GM12878 (cell line): ENCODE measurements around the gene EXOC5. TPM values are rescaled to one million over a fixed set of nuclear protein-coding genes. Genes with fewer than 3 reads are reported as not detected.

Experiments used
- ATAC-seq: fragments of 200-7000 bp; cut with Tn5 transposase; 3 replicates; pipeline ENCODE4 v1.9.1; 2020; ENCODE audit warnings: mild to moderate bottlenecking, moderate library complexity
- BruUV-seq: library from RNA; stranded (reverse); fragments of 400-500 nt; replicated peaks from 2 replicates; lab custom pipeline; 2021; lab: Mats Ljungman, UMichigan
- CTCF ChIA-PET: fragments of 300-600 bp; sonication (Branson Sonifier 250); formaldehyde crosslinking; extraction: SDS; loops from one replicate; lab custom pipeline; 2021; ENCODE audit warnings: inconsistent platforms; lab: Yijun Ruan, JAX
- POLR2A ChIA-PET: fragments of 350-600 bp; formaldehyde crosslinking; extraction: SDS; loops from one replicate; lab custom pipeline; 2021; ENCODE audit warnings: inconsistent platforms; lab: Charles Lee
- RAD21 ChIA-PET: fragments of 300-600 bp; sonication (Branson Sonifier 250); formaldehyde crosslinking; loops from one replicate; lab custom pipeline; 2023; ENCODE audit warnings: antibody characterized with exemption; ENCODE audit not compliant: unreplicated experiment; lab: Charles Lee
- SMC1A ChIA-PET: fragments of 300-600 bp; sonication (Branson Sonifier 250); formaldehyde crosslinking; loops from one replicate; lab custom pipeline; 2023; ENCODE audit not compliant: unreplicated experiment, uncharacterized antibody; lab: Charles Lee
- DNase-seq: peaks from one replicate; pipeline ENCODE4 v3.0.0-alpha.2; 2011; ENCODE audit warnings: low read depth, low spot score
- FAIRE-seq: peaks from 3 replicates; lab custom pipeline; 2011; peaks lifted over from hg19 to GRCh38; lab: Jason Lieb, UNC
- H2AFZ ChIP-seq: 2 replicates; pipeline ENCODE4 v1.6.0; 2011; ENCODE audit warnings: low read depth, low read length, control low read depth; ENCODE audit not compliant: control insufficient read depth
- H3K27ac ChIP-seq: 2 replicates; pipeline ENCODE4 v1.5.1; 2011; ENCODE audit warnings: control low read depth; ENCODE audit not compliant: control insufficient read depth, insufficient read depth
- H3K27me3 ChIP-seq, 2 experiments: replicated peaks in 1 of 2; 2 replicates each; pipeline versions ENCODE4 v1.6.0 to v1.6.1; 2011; ENCODE audit warnings: low read length in 1 of 2; ENCODE audit not compliant: control insufficient read depth in 2 of 2, insufficient read depth in 2 of 2
- H3K36me3 ChIP-seq, 2 experiments: 2 replicates each; pipeline ENCODE4 v1.5.1; 2011; ENCODE audit warnings: low read length in 1 of 2; ENCODE audit not compliant: control insufficient read depth in 2 of 2, insufficient read depth in 2 of 2
- H3K4me1 ChIP-seq: 2 replicates; pipeline ENCODE4 v1.6.1; 2011; ENCODE audit warnings: mild to moderate bottlenecking, low read length, moderate library complexity, mixed read lengths; ENCODE audit not compliant: control insufficient read depth, insufficient read depth
- H3K4me2 ChIP-seq: 2 replicates; pipeline ENCODE4 v1.6.0; 2011; ENCODE audit warnings: control low read depth; ENCODE audit not compliant: control insufficient read depth, insufficient read depth
- H3K4me3 ChIP-seq: fragments of 200-600 bp; sonication (generic); 2 replicates; pipeline ENCODE4 v1.5.1; 2016
- H3K79me2 ChIP-seq: 2 replicates; pipeline ENCODE4 v1.6.0; 2011; ENCODE audit warnings: low read length; ENCODE audit not compliant: control insufficient read depth, insufficient read depth
- H3K9ac ChIP-seq: 2 replicates; pipeline ENCODE4 v1.8.0; 2011; ENCODE audit warnings: low read length, control low read depth, mixed read lengths; ENCODE audit not compliant: control insufficient read depth, insufficient read depth
- H3K9me3 ChIP-seq: replicated peaks from 3 replicates; pipeline ENCODE4 v1.5.1; 2011; ENCODE audit warnings: mild to moderate bottlenecking, low read length; ENCODE audit not compliant: control insufficient read depth, insufficient read depth
- H4K20me1 ChIP-seq: 2 replicates; pipeline ENCODE4 v1.6.0; 2011; ENCODE audit not compliant: control insufficient read depth, insufficient read depth
- GATAD2B ChIP-seq: fragments of 450-650 bp; conservative IDR thresholded peaks from 2 replicates; pipeline ENCODE4 v1.6.1; 2017; ENCODE audit warnings: low read depth, mild to moderate bottlenecking, moderate library complexity
- MEF2A ChIP-seq: IDR thresholded peaks from 2 replicates; pipeline ENCODE4 v1.6.1; 2011; ENCODE audit warnings: low read depth, mild to moderate bottlenecking, low read length, moderate library complexity; ENCODE audit not compliant: insufficient read depth
- MYB ChIP-seq: fragments of 150-350 bp; IDR thresholded peaks from 2 replicates; pipeline ENCODE4 v1.6.1; 2014; ENCODE audit warnings: mild to moderate bottlenecking, low read depth, low read length, borderline replicate concordance
- NBN ChIP-seq: fragments of 450-650 bp; IDR thresholded peaks from 2 replicates; pipeline ENCODE4 v1.6.1; 2016
- NR2C2 ChIP-seq: IDR thresholded peaks from 2 replicates; pipeline ENCODE4 v1.6.1; 2011; ENCODE audit warnings: borderline replicate concordance, low read depth; ENCODE audit not compliant: control insufficient read depth, insufficient read length
- SMC3 ChIP-seq: IDR thresholded peaks from 2 replicates; pipeline ENCODE4 v1.6.1; 2011; ENCODE audit warnings: low read length, improper control_type of control experiment, borderline replicate concordance
- SPI1 ChIP-seq: IDR thresholded peaks from 2 replicates; pipeline ENCODE4 v1.6.1; 2011; ENCODE audit warnings: low read depth, mild to moderate bottlenecking, low read length, moderate library complexity, borderline replicate concordance; ENCODE audit not compliant: insufficient read depth
- SUZ12 ChIP-seq: fragments of 200-600 bp; sonication (generic); IDR thresholded peaks from one replicate; pipeline ENCODE4 v1.6.1; 2018; ENCODE audit warnings: antibody characterized with exemption, mild to moderate bottlenecking; ENCODE audit not compliant: unreplicated experiment
- TARDBP ChIP-seq: IDR thresholded peaks from 2 replicates; pipeline ENCODE4 v1.6.1; 2016; ENCODE audit warnings: borderline replicate concordance
- WGBS: methylation state at CpG from one replicate; pipeline ENCODE4 v1.1.6; 2016; ENCODE audit warnings: low lambda C conversion rate; ENCODE audit not compliant: insufficient replicate concordance, insufficient coverage; ENCODE audit errors: missing lambda C conversion rate; 5-methylcytosine and 5-hydroxymethylcytosine counted together
- in situ Hi-C: fragments of 300-500 bp; cut with MboI; formaldehyde crosslinking; loops from 9 replicates; pipeline ENCODE4 v1.14.3; 2018; ENCODE audit warnings: mixed read lengths
- intact Hi-C: fragments of 100-400 bp; cut with micrococcal nuclease; formaldehyde crosslinking; loops from one replicate; pipeline ENCODE4 v1.14.2; 2022; ENCODE audit not compliant: unreplicated experiment
- polyA plus RNA-seq, 11 experiments: library from polyadenylated mRNA; depleted of rRNA in 4 of 11; unstranded in 6 of 11; stranded (reverse) in 5 of 11; fragments of >200 nt; fragmentation: Nextera tagmentation in 4 of 11; fragmentation: Illumina TruSeq in 1 of 11; extraction: Ambion mirVana in 4 of 11; extraction: Trizol in 1 of 11; gene quantifications; 1 replicate in 1 of 11; 2 replicates in 10 of 11; pipeline versions ENCODE4 v1.2.1 to v1.2.3, GENCODE V29; 2011 to 2016; ENCODE audit warnings: inconsistent platforms in 2 of 11, missing spikeins in 2 of 11, low read depth in 1 of 11
- total RNA-seq, 4 experiments: library from RNA; depleted of rRNA in 3 of 4; stranded (reverse); fragments of >200 nt in 3 of 4; fragmentation: Illumina TruSeq in 1 of 4; extraction: Trizol in 1 of 4; gene quantifications; 2 replicates each; pipeline versions ENCODE4 v1.2.1 to v1.2.3, GENCODE V29; 2013 to 2021

Gene EXOC5
- total and polyA plus RNA-seq, 10 of the 15 experiments (the other 5 are each of a cell fraction or from before 2014, with no cell fraction given) = 10.3 to 101 (median 43.6) TPM

DNA sequence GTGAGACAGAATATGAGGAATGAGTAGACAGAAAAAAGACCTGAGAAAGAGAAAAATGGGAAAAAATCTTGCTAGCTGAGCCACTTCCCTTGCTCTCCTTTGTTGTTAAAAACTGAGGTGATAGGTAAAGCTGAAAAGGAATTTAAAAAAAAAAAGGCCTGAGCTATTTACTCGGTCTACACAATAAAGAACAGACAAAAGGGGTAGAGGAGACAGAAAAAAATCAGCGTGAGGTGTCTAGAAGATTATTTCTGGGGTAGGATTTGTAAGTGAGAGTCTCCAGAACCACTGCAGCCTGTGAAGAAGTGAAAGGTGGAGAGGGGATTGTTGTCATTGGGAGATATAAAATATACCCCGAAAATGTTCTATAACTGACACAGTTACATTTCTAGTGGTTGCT, 98.8 kb downstream of the EXOC5 start:
- ATAC-seq = no peak
- SMC1A ChIA-PET = no interaction called here
- no peak overlapping the region for H3K4me2 ChIP-seq

DNA sequence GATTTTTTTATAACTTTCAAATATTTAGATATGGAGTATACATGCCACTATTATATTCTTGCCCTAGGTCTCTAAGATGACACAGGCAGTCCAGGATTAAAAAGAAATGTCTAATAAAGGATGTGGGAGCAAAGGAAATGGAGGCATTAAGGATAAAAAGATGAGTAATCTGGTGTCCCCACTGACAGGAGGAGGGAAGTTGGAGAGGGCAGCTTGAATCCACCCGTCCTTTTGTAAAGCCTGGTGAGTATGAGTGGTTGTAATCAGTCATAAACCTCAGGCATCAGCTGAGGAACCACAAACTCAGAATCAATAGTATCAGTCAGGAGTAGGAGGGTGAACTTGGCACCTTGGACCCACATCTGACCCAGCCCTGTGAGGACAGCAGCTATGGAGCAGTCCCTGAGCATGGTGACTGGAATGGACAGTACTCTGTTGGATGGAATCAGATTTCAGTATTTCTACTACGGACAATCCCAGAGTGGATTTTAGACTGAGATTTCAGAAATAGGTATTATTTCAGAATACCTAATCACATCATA, 100.5 kb downstream of the EXOC5 start:
- no TSS peak for BruUV-seq
- RAD21 ChIA-PET = no interaction called here
- Histone ChIP-seq H3K9ac (no peak overlapping the region), H3K36me3 (no peaks in the 10 kb centered on the region), H3K4me2 (no peak overlapping the region), H2AFZ (no peak overlapping the region), H3K79me2 (no peaks in the 10 kb centered on the region), H3K4me1 (no peaks in the 10 kb centered on the region), H3K4me3 (no peak overlapping the region), H3K9me3 (no peaks in the 10 kb centered on the region), H3K27me3 (no peaks in the 10 kb centered on the region), H3K27ac (no peak overlapping the region), H4K20me1 (no peaks in the 10 kb centered on the region)
- no peak for FAIRE-seq
- no peak for DNase-seq
- intact Hi-C loops = no loop called here
- in situ Hi-C loops = no loop called here
- 43% methylated on average over 2 of the region's 2 CpGs for WGBS
- POLR2A ChIA-PET = no interaction called here
- CTCF ChIA-PET = interaction anchor here (1.7 to 2.7 kb wide), 2 partner anchors 14 to 22 kb away, joined by 3 to 8 read pairs; no protein-coding TSS in a partner anchor
- TF ChIP-seq TARDBP (no peak), MEF2A (no peak), SMC3 (no peak), SUZ12 (no peak), GATAD2B (no peak), NBN (no peak)
- SMC1A ChIA-PET = no interaction called here
- ATAC-seq = no peak

More for the DNA sequence above, 98.8 kb downstream of the EXOC5 start:
- CTCF ChIA-PET = interaction anchor here (0.8 to 2.7 kb wide), 2 partner anchors 12 to 81 kb away, joined by 3 to 8 read pairs; no protein-coding TSS in a partner anchor
- FAIRE-seq (no peak), DNase-seq (no peak)
- POLR2A ChIA-PET = no interaction called here
- Histone ChIP-seq H3K79me2 (no peaks in the 10 kb centered on the region), H3K9ac (no peak overlapping the region), H4K20me1 (no peaks in the 10 kb centered on the region), H3K9me3 (no peaks in the 10 kb centered on the region), H3K27me3 (no peaks in the 10 kb centered on the region), H3K4me1 (no peaks in the 10 kb centered on the region), H3K4me3 (no peak overlapping the region), H3K27ac (no peak overlapping the region), H2AFZ (no peak overlapping the region), H3K36me3 (no peaks in the 10 kb centered on the region)
- RAD21 ChIA-PET = no interaction called here
- no TSS peak for BruUV-seq
- WGBS = 10% methylated on average over 3 of the region's 3 CpGs
- in situ Hi-C loops (no loop called here), intact Hi-C loops (no loop called here)
- TF ChIP-seq MYB (no peak), NR2C2 (no peak), SPI1 (no peak)
